ENCODE measurements around the gene BCKDK.

GRCh38 chr16:31112711-31113110 lies 4.5 kb downstream of the BCKDK start:
- TF ChIP-seq, protein P1, sequence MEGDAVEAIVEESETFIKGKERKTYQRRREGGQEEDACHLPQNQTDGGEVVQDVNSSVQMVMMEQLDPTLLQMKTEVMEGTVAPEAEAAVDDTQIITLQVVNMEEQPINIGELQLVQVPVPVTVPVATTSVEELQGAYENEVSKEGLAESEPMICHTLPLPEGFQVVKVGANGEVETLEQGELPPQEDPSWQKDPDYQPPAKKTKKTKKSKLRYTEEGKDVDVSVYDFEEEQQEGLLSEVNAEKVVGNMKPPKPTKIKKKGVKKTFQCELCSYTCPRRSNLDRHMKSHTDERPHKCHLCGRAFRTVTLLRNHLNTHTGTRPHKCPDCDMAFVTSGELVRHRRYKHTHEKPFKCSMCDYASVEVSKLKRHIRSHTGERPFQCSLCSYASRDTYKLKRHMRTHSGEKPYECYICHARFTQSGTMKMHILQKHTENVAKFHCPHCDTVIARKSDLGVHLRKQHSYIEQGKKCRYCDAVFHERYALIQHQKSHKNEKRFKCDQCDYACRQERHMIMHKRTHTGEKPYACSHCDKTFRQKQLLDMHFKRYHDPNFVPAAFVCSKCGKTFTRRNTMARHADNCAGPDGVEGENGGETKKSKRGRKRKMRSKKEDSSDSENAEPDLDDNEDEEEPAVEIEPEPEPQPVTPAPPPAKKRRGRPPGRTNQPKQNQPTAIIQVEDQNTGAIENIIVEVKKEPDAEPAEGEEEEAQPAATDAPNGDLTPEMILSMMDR (IDR thresholded peaks at IDR 0.05): no peak
- TF ChIP-seq POLR2A (IDR thresholded peaks at IDR 0.05): no peak

All from esophagus squamous epithelium (tissue), 4 donors.